ENCODE data around the gene CMTM8.

CMTM8 gene

GRCh38 chr3:32325927-32326326, 87.4 kb downstream of the CMTM8 start:
- Histone ChIP-seq H3K27ac (no peak overlapping the region), H3K4me3 (no peak overlapping the region)
- no peak for TF ChIP-seq CTCF (IDR thresholded peaks at IDR 0.05)
- no peak for DNase-seq (ENCODE audit: low spot score)

DNA sequence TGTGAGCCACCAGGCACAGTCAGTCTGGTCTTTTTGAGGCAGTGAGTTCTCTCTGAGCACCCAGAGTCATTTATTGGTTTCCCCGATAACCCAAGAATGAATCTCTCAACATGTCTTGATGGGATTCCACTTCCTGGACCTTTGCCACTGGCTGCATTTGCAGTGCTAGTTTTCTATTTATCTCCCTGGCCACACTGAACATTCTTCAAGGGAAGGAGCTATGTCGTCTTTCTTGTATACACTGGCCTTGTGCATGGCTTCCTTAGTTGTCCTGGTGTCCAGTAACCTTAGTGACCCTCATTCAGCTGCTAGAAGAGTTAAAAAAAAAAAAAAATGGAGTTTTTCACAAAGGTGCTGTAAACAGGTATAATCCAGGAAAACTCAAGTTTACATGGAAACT, 88.3 kb downstream of the CMTM8 start:
- no peak overlapping the region for H3K4me3 ChIP-seq
- H3K27ac ChIP-seq = no peak overlapping the region
- no peak for DNase-seq (ENCODE audit: low spot score)
- no peak for TF ChIP-seq CTCF (IDR thresholded peaks at IDR 0.05)

GRCh38 chr3:32334675-32335074, 96.2 kb downstream of the CMTM8 start:
- no peak for TF ChIP-seq CTCF (IDR thresholded peaks at IDR 0.05)

GRCh38 chr3:32335365-32336112, 97.1 kb downstream of the CMTM8 start:
- no peak for DNase-seq (ENCODE audit: low spot score)
- Histone ChIP-seq H3K4me3 (no peak overlapping the region), H3K27ac (no peak overlapping the region)
- TF ChIP-seq CTCF (IDR thresholded peaks at IDR 0.05) = no peak

More at GRCh38 chr3:32334675-32335074, 96.2 kb downstream of the CMTM8 start:
- Histone ChIP-seq H3K4me3 (no peak overlapping the region), H3K27ac (no peak overlapping the region)
- no peak for DNase-seq (ENCODE audit: low spot score)

DNA sequence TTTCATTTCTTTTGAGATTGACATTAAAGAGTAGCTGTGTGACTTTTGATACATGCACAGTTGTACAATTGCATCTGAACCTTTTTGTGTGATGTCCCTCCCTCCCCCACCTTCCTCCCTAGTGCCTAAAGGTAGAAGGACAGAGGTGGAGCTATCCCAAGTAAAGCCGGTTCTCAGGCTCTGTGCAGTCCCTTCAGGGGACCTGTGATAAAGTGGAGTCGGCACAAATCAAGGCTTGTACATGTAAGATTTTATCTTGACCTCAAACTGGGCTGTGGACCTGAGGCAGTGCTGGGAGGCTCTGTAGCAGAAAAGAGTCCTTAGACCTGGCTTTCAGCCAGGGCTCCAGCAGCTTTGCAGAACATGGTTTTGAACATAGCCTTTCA, 97.6 kb downstream of the CMTM8 start:
- Histone ChIP-seq H3K27ac (no peak overlapping the region), H3K4me3 (no peak overlapping the region)
- TF ChIP-seq CTCF (IDR thresholded peaks at IDR 0.05) = no peak
- DNase-seq (ENCODE audit: low spot score) = no peak

DNA sequence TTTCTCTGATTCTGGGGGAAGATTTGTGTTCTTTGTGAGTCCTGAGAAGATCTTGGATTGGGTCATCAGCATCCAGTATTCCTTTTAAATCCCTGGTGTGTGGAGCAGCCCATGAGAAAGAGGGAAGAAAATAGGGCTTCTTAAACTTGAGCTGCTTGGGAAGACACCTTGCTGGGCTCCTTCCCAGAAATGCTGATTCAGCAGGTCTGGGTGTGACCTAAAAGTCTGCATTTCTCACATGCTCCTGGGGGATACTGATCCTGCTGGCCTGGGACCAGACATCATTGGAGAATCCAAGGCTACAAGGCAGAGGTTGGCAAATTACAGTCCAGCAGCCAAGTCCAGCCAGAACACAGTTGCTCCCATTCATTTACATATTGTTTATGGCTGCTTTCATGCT, 99.0 kb downstream of the CMTM8 start:
- Histone ChIP-seq H3K4me3 (no peak overlapping the region), H3K27ac (no peak overlapping the region)
- no peak for DNase-seq (ENCODE audit: low spot score)
- TF ChIP-seq CTCF (IDR thresholded peaks at IDR 0.05) = no peak

DNA sequence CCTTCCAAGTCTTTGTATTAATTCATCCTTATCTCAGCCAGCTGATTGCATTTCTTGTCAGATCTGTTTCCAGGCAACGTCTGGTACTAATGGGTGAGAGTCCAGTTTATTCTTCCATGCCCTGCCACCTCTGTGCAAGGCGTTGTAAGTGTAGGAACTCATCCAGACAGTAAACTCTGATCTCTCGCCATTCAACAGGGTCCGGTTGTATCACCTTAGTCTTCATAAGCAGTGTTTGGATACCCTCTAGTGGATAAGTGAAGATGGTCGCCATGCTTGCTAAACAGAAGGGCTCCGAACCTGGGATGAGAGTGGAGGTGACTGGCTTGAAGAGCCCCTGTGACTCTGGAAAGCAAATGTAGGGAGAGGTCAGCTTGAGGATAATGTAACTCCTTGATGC, 101.6 kb downstream of the CMTM8 start:
- no peak for DNase-seq (ENCODE audit: low spot score)
- Histone ChIP-seq H3K4me3 (no peak overlapping the region), H3K27ac (no peak overlapping the region)
- TF ChIP-seq CTCF (IDR thresholded peaks at IDR 0.05) = no peak

Measured in coronary artery (tissue), 2 donors.